HTERT RPE-1 (cell line): Measurements from ENCODE around the gene SPTBN1.

ENCODE experiments used
- in situ Hi-C: fragments of 300-500 bp; cut with MboI; formaldehyde crosslinking; loops from 4 replicates; pipeline ENCODE4 v1.14.3; 2020; ENCODE audit warnings: low sequenced_read_pairs

Gene SPTBN1

GRCh38 chr2:54455563-54456361 lies at the start of gene SPTBN1:
TSS of gene SPTBN1 (plus strand) at chr2:54456327. CDS start at chr2:54526419, 70,092 bp downstream.
- in situ Hi-C loops, result no loop called here

DNA sequence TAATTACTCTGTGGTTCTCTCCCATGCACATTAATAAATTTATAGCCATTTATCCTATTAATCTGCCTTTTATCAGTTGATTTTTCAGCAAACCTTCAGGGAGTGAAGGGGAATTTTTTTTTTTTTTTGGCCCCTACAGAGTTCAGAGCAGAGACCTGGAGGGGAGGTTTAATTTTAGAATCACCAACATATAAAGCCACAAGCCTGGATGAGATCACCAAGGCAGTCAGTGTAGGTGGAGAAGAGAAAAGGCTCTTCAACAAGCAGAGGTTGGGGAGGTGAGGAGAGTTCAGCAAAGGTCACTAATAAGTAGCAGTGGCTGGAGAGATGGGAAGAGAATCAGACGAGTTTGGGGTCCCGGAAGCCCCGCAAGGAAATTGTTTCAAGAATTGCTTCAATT lies 48.4 kb upstream of the SPTBN1 start:
- in situ Hi-C loops, result no loop called here

GRCh38 chr2:54408288-54408687 lies 47.8 kb upstream of the SPTBN1 start:
- in situ Hi-C loops, result no loop called here

DNA sequence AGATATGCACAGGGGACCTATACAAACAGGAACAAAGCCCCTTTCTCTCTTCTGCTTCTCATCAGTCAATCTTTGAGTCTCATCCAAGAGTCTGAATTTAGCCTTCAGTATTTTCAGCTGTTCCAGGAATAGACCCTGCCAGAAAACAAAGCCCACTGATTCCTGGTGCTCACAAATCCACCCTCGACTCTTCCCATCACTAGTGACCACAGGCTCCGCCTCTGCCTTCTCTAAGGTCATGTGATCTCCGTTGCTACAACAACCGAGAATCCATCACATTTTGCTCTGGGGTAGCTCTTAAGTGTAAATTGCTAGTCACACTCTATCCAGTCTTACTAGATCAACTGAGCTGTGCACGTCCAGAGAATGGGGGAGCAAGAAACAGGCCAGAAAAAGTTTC lies 46.4 kb upstream of the SPTBN1 start:
- in situ Hi-C loops, result no loop called here

DNA sequence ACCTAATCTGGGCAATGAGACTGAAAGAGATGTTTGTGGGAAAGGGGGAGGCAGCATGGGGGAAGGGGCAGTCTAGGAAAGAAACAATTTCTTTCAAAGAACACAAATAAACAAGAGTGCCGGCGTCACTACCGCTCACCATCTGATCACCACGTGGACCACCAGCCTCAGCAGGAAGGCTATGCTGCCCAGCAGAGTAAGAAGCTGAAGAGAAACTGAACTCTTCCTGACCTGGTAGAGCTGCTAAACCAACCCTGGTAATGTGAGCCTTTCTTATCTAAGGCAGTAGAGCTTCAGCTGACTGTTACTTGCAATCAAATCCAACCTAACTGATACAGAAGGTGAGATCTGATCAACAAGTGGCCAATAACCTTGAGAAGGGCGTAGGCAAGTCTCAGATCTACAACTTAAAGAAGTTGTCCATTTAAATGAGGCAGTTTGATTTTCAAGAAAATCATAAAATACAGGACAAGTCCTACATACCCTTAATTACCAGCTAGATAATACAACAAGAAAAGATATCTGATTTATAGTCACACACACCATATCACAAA lies 44.2 kb upstream of the SPTBN1 start:
- in situ Hi-C loops, result no loop called here

- in situ Hi-C loops, result no loop called here
Measured at GRCh38 chr2:54416166-54416813, 39.8 kb upstream of the SPTBN1 start.

- in situ Hi-C loops, result no loop called here
Measured at GRCh38 chr2:54416938-54417337, 39.2 kb upstream of the SPTBN1 start.

DNA sequence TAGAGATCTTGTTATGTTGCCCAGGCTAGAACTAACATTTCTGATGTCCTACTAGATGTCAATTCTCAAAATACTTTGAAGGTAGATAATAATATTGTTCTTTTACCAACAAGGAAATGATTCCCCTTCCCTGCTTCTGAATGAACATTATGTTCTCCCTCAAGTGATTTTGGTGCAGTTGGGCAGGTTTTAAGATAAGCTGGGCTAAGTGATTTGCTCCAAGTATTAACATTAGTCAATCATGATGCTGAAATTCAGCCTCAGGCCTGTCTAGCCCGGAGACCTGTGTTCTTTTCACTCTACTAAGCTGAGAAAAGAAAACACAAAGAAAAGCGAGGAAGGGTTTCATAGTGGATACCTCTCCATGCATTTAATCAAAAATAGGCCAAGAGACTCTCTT lies 38.5 kb upstream of the SPTBN1 start:
- in situ Hi-C loops, result no loop called here

DNA sequence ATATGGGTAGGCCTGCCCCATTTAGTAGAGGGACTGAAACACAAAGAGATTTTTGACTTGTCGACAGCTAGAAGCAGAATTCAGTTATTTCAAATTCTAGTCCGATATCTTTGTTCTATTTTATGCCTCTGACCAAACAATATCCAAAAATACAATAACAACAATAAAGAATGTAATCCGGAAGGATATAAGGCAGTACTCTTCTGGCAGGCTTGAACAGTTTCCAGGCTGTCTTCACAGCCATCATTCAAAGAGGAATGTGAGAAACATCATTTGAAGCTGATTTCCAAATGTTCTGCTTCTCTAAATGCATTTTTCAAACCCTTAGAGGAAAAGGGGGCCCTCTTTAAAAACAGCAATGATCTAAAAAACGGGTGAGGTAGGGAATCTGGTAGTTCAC lies 36.7 kb upstream of the SPTBN1 start:
- in situ Hi-C loops, result no loop called here

GRCh38 chr2:54419855-54420523 lies 36.1 kb upstream of the SPTBN1 start:
- in situ Hi-C loops, result no loop called here

DNA sequence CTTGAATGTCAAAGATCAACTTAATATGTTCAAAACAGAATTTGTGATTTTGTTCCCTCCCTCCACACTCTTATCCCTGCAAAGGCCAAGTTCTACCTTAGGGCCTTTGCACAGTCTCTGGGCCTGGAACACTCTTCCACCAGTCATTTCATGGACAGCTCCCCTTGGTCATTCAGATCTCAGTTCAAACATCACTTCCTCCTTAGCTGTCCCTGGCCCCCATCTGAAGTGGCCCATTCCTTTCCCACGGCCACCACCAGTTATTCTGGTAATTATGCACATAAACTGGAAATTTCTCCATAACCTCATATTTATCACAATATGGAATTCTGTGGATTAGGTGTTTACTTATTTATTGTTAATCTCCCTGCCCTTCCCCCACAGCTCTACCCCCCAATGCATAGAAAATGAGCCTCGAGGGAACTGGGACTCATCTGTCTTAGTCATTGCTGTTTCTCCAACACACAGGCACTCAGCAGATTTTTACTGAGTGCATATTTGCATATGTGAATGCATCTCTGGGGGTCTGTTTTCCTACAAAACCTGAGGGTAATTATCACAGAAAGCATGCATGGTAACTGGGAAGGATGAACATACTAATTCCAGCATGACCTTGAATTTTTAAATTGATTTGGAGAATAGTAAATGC lies 35.5 kb upstream of the SPTBN1 start:
- in situ Hi-C loops, result no loop called here

GRCh38 chr2:54422072-54422581 lies 34.0 kb upstream of the SPTBN1 start:
- in situ Hi-C loops, result no loop called here

DNA sequence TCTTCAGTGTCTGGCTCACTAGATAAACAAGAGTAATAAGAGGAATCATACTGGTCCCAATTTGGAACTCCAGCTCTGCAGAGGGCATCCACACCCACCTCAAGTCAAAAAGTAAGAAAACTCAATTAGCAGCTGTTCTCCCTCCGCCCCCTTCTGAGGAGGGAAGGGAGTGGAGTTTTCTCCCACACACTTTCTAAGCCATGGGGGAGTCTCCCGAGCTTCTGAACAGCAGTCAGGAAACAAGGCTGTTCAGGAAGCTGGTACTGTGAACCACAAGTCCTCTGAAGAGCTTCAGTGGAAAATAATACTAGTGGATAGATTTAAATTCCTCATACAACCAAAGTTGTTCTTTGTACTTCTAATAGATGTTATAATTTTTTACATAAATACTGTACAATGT lies 32.9 kb upstream of the SPTBN1 start:
- in situ Hi-C loops, result no loop called here

DNA sequence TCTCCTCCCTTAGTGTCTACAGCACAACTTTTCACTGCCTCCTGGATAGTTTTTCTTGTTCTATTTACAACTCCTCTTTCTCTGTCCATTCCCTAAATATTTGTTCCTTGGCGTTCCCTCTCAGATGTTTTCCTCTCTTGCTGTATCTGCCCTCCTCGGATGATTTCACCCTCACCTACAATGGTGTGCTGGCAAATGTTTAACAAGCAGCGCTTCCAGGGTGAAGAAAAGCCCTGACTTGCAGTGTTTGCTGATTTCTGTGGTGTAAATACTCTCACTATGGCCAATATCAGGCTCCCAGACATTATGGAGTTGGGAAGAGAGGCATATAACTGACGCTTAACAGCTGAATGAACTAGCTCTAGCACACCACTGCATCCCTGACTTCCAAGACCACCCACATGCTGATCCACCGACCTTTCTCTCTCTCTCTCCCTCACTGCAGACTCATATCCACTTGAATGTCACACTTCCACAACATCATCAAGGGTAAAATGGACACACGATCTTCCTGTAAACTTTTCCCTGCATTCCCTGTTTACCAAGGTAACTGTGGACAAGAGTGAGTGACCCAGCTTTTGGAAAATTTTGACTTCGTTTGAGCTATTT lies 31.5 kb upstream of the SPTBN1 start:
- in situ Hi-C loops, result no loop called here

DNA sequence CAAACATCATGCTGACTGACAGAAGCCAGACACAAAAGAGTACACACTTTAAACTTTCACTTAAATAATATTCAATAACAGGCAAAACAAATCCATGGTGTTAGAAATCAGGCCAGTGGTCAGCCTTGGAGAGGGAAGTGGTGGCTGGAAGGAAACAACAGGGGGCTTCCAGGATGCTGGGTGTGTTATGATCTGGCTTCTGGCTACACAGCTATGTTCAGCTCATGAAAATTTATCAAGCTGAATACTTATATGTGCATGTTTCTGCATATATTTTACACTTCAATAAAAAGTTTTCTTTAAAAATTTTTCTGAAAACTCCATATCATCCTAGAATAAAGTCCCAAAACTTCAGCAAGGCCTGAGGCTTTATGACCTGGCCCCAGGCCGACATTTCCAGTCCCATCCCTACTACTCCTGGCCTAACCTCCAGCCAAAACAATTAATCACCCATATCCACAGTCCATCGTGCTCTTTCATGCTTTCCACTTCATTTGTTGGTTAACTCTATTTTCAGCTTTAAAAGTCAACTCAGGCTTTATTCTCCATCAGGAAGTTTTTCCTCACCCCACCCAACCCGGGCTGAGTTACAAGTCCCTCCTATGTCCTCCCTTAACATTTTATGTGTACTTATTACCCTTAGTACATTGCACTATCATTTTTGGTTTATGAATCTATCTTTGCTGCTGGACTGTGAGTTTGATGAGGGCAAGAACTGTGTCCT lies 27.9 kb upstream of the SPTBN1 start:
- in situ Hi-C loops, result no loop called here

- in situ Hi-C loops, result no loop called here
Measured at GRCh38 chr2:54429054-54429453, 27.1 kb upstream of the SPTBN1 start.

DNA sequence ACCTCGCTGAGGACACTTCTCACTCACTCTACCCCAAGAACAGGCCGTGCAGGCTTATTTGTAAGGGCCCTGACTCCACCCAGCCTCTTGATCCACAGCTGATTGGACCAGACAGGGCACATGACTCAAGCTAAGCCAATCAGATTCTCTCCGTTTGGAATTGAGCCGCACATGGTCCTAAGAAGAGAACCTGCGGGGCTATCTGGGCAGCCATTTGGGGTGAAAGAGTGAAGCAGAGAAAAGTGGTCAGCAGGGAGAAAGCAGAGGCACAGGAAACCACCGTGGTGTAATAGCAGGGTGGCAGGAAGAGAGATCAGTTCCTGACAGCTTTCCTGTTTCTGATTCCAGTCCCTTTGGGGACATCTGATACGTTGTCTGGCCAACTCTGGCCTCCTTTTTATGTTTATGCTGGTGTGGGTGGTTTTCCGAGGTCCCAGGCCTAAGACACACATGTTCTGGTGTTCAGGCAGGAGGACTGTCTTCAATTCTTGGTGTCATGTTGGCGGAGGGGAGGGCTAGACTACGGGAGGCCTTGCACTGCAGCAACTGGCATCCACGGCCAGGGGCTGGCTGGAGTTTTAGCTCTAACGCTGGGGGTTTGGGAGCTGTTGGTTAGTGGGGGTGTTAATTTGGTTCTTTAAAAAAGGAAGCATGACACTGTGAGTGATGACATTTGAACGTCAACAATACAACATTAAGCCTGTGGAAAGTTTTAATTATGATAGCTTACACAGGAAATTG lies 26.1 kb upstream of the SPTBN1 start:
- in situ Hi-C loops, result no loop called here

- in situ Hi-C loops, result no loop called here
Measured at GRCh38 chr2:54430649-54431048, 25.5 kb upstream of the SPTBN1 start.
